Measurements from ENCODE around the gene SCD. TPM values are rescaled to one million over a fixed set of nuclear protein-coding genes. Genes with fewer than 3 reads are reported as not detected.

Gene SCD
- total RNA-seq, 1 donor from 2014 or later: 81.4 TPM

- no peak overlapping the region for H3K27ac Mint-ChIP-seq (ENCODE audit: unreplicated experiment)
- TF ChIP-seq CTCF (IDR thresholded peaks at IDR 0.05): no peak
- H3K9me3 Mint-ChIP-seq (ENCODE audit: unreplicated experiment): no peaks in the 10 kb centered on the region
- DNase-seq (ENCODE audit: extremely low spot score, unreplicated experiment): no peak
- H3K36me3 Mint-ChIP-seq (ENCODE audit: unreplicated experiment): peaks cover 47% of the 10 kb centered on the region
- no peaks in the 10 kb centered on the region for H3K27me3 Mint-ChIP-seq (ENCODE audit: unreplicated experiment)
- H3K4me3 Mint-ChIP-seq (ENCODE audit: unreplicated experiment): peak overlapping the region; percentile 95
- peaks cover 50% of the 10 kb centered on the region for H3K4me1 Mint-ChIP-seq (ENCODE audit: unreplicated experiment)
Measured at GRCh38 chr10:100349672-100350071, 2.6 kb downstream of the SCD start.

- peaks cover 60% of the 10 kb centered on the region for H3K36me3 Mint-ChIP-seq (ENCODE audit: unreplicated experiment)
- DNase-seq (ENCODE audit: extremely low spot score, unreplicated experiment): no peak
- no peak overlapping the region for H3K27ac Mint-ChIP-seq (ENCODE audit: unreplicated experiment)
- no peak for TF ChIP-seq CTCF (IDR thresholded peaks at IDR 0.05)
- no peaks in the 10 kb centered on the region for H3K27me3 Mint-ChIP-seq (ENCODE audit: unreplicated experiment)
- H3K9me3 Mint-ChIP-seq (ENCODE audit: unreplicated experiment): no peaks in the 10 kb centered on the region
- peak overlapping the region; percentile 3 for H3K4me3 Mint-ChIP-seq (ENCODE audit: unreplicated experiment)
- H3K4me1 Mint-ChIP-seq (ENCODE audit: unreplicated experiment): peaks cover 44% of the 10 kb centered on the region
Measured at GRCh38 chr10:100350914-100351485, 4.0 kb downstream of the SCD start.

GRCh38 chr10:100353770-100354485, 6.9 kb downstream of the SCD start:
- H3K27me3 Mint-ChIP-seq (ENCODE audit: unreplicated experiment): no peaks in the 10 kb centered on the region
- H3K4me3 Mint-ChIP-seq (ENCODE audit: unreplicated experiment): no peak overlapping the region
- DNase-seq (ENCODE audit: extremely low spot score, unreplicated experiment): no peak
- H3K27ac Mint-ChIP-seq (ENCODE audit: unreplicated experiment): no peak overlapping the region
- peaks cover 63% of the 10 kb centered on the region for H3K36me3 Mint-ChIP-seq (ENCODE audit: unreplicated experiment)
- no peaks in the 10 kb centered on the region for H3K9me3 Mint-ChIP-seq (ENCODE audit: unreplicated experiment)
- H3K4me1 Mint-ChIP-seq (ENCODE audit: unreplicated experiment): peaks cover 38% of the 10 kb centered on the region
- TF ChIP-seq CTCF (IDR thresholded peaks at IDR 0.05): no peak

- Mint-ChIP-seq H3K27ac (ENCODE audit: unreplicated experiment) (no peak overlapping the region), H3K4me1 (ENCODE audit: unreplicated experiment) (peaks cover 38% of the 10 kb centered on the region), H3K9me3 (ENCODE audit: unreplicated experiment) (no peaks in the 10 kb centered on the region), H3K36me3 (ENCODE audit: unreplicated experiment) (peaks cover 66% of the 10 kb centered on the region), H3K27me3 (ENCODE audit: unreplicated experiment) (no peaks in the 10 kb centered on the region), H3K4me3 (ENCODE audit: unreplicated experiment) (no peak overlapping the region)
- no peak for DNase-seq (ENCODE audit: extremely low spot score, unreplicated experiment)
- no peak for TF ChIP-seq CTCF (IDR thresholded peaks at IDR 0.05)
Measured at GRCh38 chr10:100355086-100355485, 8.1 kb downstream of the SCD start.

All from osteocyte (in vitro differentiated cells).